ENCODE measurements around the gene GRAMD1C.
"Not testable (repeated sequence)": the region's sequence is repeated elsewhere in the genome, so short reads cannot be mapped to it uniquely, and the experiment has no call there.

Gene GRAMD1C

GRCh38 chr3:113847247-113847646 is 8.7 kb downstream of the GRAMD1C start:
- Histone ChIP-seq H3K9ac (no peak overlapping the region), H3K27ac (no peak overlapping the region), H3K4me2 (no peak overlapping the region), H3K4me1 (no peaks in the 10 kb centered on the region), H3K9me3 (replicated peaks in 1 of 11) (no peaks in the 10 kb centered on the region), H3K36me3 (no peaks in the 10 kb centered on the region), H4K20me1 (no peaks in the 10 kb centered on the region), H3K4me3 (no peak overlapping the region), H3K27me3 (no peaks in the 10 kb centered on the region)
- TF ChIP-seq Cebpa-rat (IDR thresholded peaks at IDR 0.05), result no peak

- no peaks in the 10 kb centered on the region for H3K9me3 ChIP-seq (replicated peaks in 1 of 11)
- no peaks in the 10 kb centered on the region for H4K20me1 ChIP-seq
- no peaks in the 10 kb centered on the region for H3K4me1 ChIP-seq
- no peaks in the 10 kb centered on the region for H3K36me3 ChIP-seq
- no peak overlapping the region for H3K4me2 ChIP-seq
- no peak overlapping the region for H3K9ac ChIP-seq
- TF ChIP-seq Cebpa-rat (IDR thresholded peaks at IDR 0.05), result no peak
- H3K27ac ChIP-seq, result no peak overlapping the region
- H3K4me3 ChIP-seq, result no peak overlapping the region
- H3K27me3 ChIP-seq, result no peaks in the 10 kb centered on the region
Observed at GRCh38 chr3:113847664-113848461, 9.3 kb downstream of the GRAMD1C start.

GRCh38 chr3:113849071-113849470 is 10.5 kb downstream of the GRAMD1C start:
- not testable (repeated sequence) for H3K4me3 ChIP-seq; H3K4me1 ChIP-seq; H3K9me3 ChIP-seq (replicated peaks in 1 of 11); H3K27ac ChIP-seq; H3K36me3 ChIP-seq; H3K27me3 ChIP-seq; H3K4me2 ChIP-seq; H4K20me1 ChIP-seq; H3K9ac ChIP-seq

- not testable (repeated sequence) for H3K4me3 ChIP-seq; H3K27me3 ChIP-seq; H3K4me1 ChIP-seq; H3K4me2 ChIP-seq; H3K9ac ChIP-seq; H3K9me3 ChIP-seq (replicated peaks in 1 of 11); H3K36me3 ChIP-seq; H3K27ac ChIP-seq; H4K20me1 ChIP-seq
Observed at GRCh38 chr3:113849841-113850240, 11.3 kb downstream of the GRAMD1C start.

GRCh38 chr3:113850391-113850790 is 11.8 kb downstream of the GRAMD1C start:
- not testable (repeated sequence) for H4K20me1 ChIP-seq; H3K9ac ChIP-seq; H3K9me3 ChIP-seq (replicated peaks in 1 of 11)

GRCh38 chr3:113852506-113852905 is 13.9 kb downstream of the GRAMD1C start:
- no peak overlapping the region for H3K4me2 ChIP-seq
- no peaks in the 10 kb centered on the region for H3K4me1 ChIP-seq
- no peak overlapping the region for H3K9ac ChIP-seq
- H3K27me3 ChIP-seq, result no peaks in the 10 kb centered on the region
- H3K27ac ChIP-seq, result no peak overlapping the region
- H3K4me3 ChIP-seq, result no peak overlapping the region
- no peak for TF ChIP-seq Cebpa-rat (IDR thresholded peaks at IDR 0.05)
- H3K9me3 ChIP-seq (replicated peaks in 1 of 11), result no peaks in the 10 kb centered on the region
- no peaks in the 10 kb centered on the region for H3K36me3 ChIP-seq
- no peaks in the 10 kb centered on the region for H4K20me1 ChIP-seq

More at GRCh38 chr3:113850391-113850790, 11.8 kb downstream of the GRAMD1C start:
- not testable (repeated sequence) for H3K36me3 ChIP-seq, H3K4me2 ChIP-seq, H3K4me1 ChIP-seq, H3K27ac ChIP-seq, H3K27me3 ChIP-seq, H3K4me3 ChIP-seq

- Histone ChIP-seq H3K4me3 (no peak overlapping the region), H4K20me1 (no peaks in the 10 kb centered on the region), H3K4me2 (no peak overlapping the region), H3K36me3 (no peaks in the 10 kb centered on the region), H3K4me1 (no peaks in the 10 kb centered on the region), H3K27ac (no peak overlapping the region), H3K27me3 (no peaks in the 10 kb centered on the region), H3K9me3 (replicated peaks in 1 of 11) (peaks cover 0 to 7% (median 0%) of the 10 kb centered on the region in 11 experiments; a peak in 1 of 22 replicates), H3K9ac (no peak overlapping the region)
- TF ChIP-seq Cebpa-rat (IDR thresholded peaks at IDR 0.05), result no peak
Observed at GRCh38 chr3:113867506-113867905, 28.9 kb downstream of the GRAMD1C start.

- no peaks in the 10 kb centered on the region for H3K36me3 ChIP-seq
- no peak overlapping the region for H3K4me3 ChIP-seq
- no peaks in the 10 kb centered on the region for H3K27me3 ChIP-seq
- no peak overlapping the region for H3K9ac ChIP-seq
- H3K4me1 ChIP-seq, result no peaks in the 10 kb centered on the region
- no peak overlapping the region for H3K27ac ChIP-seq
- TF ChIP-seq Cebpa-rat (IDR thresholded peaks at IDR 0.05), result no peak
- H3K4me2 ChIP-seq, result no peak overlapping the region
- H4K20me1 ChIP-seq, result no peaks in the 10 kb centered on the region
- no peaks in the 10 kb centered on the region for H3K9me3 ChIP-seq (replicated peaks in 1 of 11)
Observed at GRCh38 chr3:113873293-113873692, 34.7 kb downstream of the GRAMD1C start.

GRCh38 chr3:113873814-113874526 is 35.4 kb downstream of the GRAMD1C start:
- no peaks in the 10 kb centered on the region for H3K4me1 ChIP-seq
- no peaks in the 10 kb centered on the region for H4K20me1 ChIP-seq
- no peak overlapping the region for H3K4me3 ChIP-seq
- H3K9ac ChIP-seq, result no peak overlapping the region
- H3K9me3 ChIP-seq (replicated peaks in 1 of 11), result no peaks in the 10 kb centered on the region
- H3K27me3 ChIP-seq, result no peaks in the 10 kb centered on the region
- no peak overlapping the region for H3K27ac ChIP-seq
- no peak for TF ChIP-seq Cebpa-rat (IDR thresholded peaks at IDR 0.05)
- H3K36me3 ChIP-seq, result no peaks in the 10 kb centered on the region
- H3K4me2 ChIP-seq, result no peak overlapping the region

GRCh38 chr3:113878403-113878802 is 39.8 kb downstream of the GRAMD1C start:
- no peaks in the 10 kb centered on the region for H3K36me3 ChIP-seq
- H3K9ac ChIP-seq, result no peak overlapping the region
- H3K4me1 ChIP-seq, result no peaks in the 10 kb centered on the region
- H3K27ac ChIP-seq, result no peak overlapping the region
- no peaks in the 10 kb centered on the region for H3K9me3 ChIP-seq (replicated peaks in 1 of 11)
- no peak overlapping the region for H3K4me3 ChIP-seq
- H3K4me2 ChIP-seq, result no peak overlapping the region
- H4K20me1 ChIP-seq, result no peaks in the 10 kb centered on the region
- no peaks in the 10 kb centered on the region for H3K27me3 ChIP-seq
- no peak for TF ChIP-seq Cebpa-rat (IDR thresholded peaks at IDR 0.05)
